Measurements from ENCODE around the gene ABCF2.

- no peak for TF ChIP-seq CTCF (conservative IDR thresholded peaks at IDR 0.05; ENCODE audit: low read depth, low read length)
- no peak for TF ChIP-seq EZH2 (IDR thresholded peaks at IDR 0.05; ENCODE audit: low read length, unreplicated experiment)
- no peak for TF ChIP-seq EZH2phosphoT487 (IDR thresholded peaks at IDR 0.05; ENCODE audit: borderline replicate concordance, low read length)
Measured at GRCh38 chr7:151179287-151179860, 47.6 kb downstream of the ABCF2 start.

Data from PC-3 (cell line).